ENCODE data around the gene PKD1L1. TPM values are rescaled to one million over a fixed set of nuclear protein-coding genes. Genes with fewer than 3 reads are reported as not detected.
A peak's percentile ranks its signal among the peaks of the same experiment; 100 is the strongest.

The PKD1L1 gene
- total RNA-seq, 1 experiment from 2014 or later: 0.17 TPM

GRCh38 chr7:47763063-47763974 is 184.9 kb downstream of the PKD1L1 start:
- ChIA-PET CTCF (no interaction called here), RAD21 (ENCODE audit: low non-redundant PET in 1 of 2, low total read pairs in 2 of 2, uncharacterized antibody in 2 of 2, unreplicated experiment in 2 of 2) (no interaction called here), POLR2A (no interaction called here)
- ATAC-seq: peak; percentile 71
- no peaks in the 10 kb centered on the region for H3K36me3 ChIP-seq (ENCODE audit: control insufficient read depth in 1 of 2, insufficient read depth in 2 of 2, low read length in 2 of 2)
- H3K9me3 ChIP-seq (ENCODE audit: control insufficient read depth in 1 of 2, insufficient read depth in 1 of 2, low read depth in 1 of 2, low read length in 2 of 2): no peaks in the 10 kb centered on the region
- H3K9me2 ChIP-seq (ENCODE audit: insufficient read depth): no peaks in the 10 kb centered on the region
- H3K4me3 ChIP-seq (replicated peaks in 1 of 2; ENCODE audit: low read depth in 1 of 2, low read length in 2 of 2): no peak overlapping the region
- intact Hi-C loops (cut with micrococcal nuclease): no loop called here
- peak overlapping the region; percentile 41 for H3K4me2 ChIP-seq (ENCODE audit: low read length)
- BruUV-seq (replicated peaks): no TSS peak
- DNase-seq (ENCODE audit: low read depth, low spot score): no peak
- H3K79me2 ChIP-seq (ENCODE audit: insufficient read depth, low read length): no peaks in the 10 kb centered on the region
- no peaks in the 10 kb centered on the region for H3K27me3 ChIP-seq (ENCODE audit: insufficient read depth, low read length)
- peak overlapping the region; percentile 24 for H3K27ac ChIP-seq (ENCODE audit: low read depth, low read length)
- H3K9ac ChIP-seq (ENCODE audit: low read length): no peak overlapping the region
- H4K20me1 ChIP-seq (ENCODE audit: insufficient read depth): no peaks in the 10 kb centered on the region
- TF ChIP-seq ZFX (IDR thresholded peaks at IDR 0.05) (peak; percentile 25; the same call in 1 of the 2 replicates), SIN3A (IDR thresholded peaks at IDR 0.05; ENCODE audit: low read depth) (no peak), FOSL1 (IDR thresholded peaks at IDR 0.05; ENCODE audit: low read depth) (peak; percentile 34; the same call in 1 of the 2 replicates)
- TF ChIP-seq, protein P1, sequence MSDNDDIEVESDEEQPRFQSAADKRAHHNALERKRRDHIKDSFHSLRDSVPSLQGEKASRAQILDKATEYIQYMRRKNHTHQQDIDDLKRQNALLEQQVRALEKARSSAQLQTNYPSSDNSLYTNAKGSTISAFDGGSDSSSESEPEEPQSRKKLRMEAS (IDR thresholded peaks at IDR 0.05): no peak
- H2AFZ ChIP-seq (ENCODE audit: low read depth, low read length, poor library complexity, severe bottlenecking): peak overlapping the region; percentile 44
- H3K4me1 ChIP-seq (ENCODE audit: control insufficient read depth in 1 of 2, insufficient read depth in 2 of 2, low read length in 2 of 2): peaks cover 5 to 11% of the 10 kb centered on the region in 2 experiments; a peak in 3 of 4 replicates

DNA sequence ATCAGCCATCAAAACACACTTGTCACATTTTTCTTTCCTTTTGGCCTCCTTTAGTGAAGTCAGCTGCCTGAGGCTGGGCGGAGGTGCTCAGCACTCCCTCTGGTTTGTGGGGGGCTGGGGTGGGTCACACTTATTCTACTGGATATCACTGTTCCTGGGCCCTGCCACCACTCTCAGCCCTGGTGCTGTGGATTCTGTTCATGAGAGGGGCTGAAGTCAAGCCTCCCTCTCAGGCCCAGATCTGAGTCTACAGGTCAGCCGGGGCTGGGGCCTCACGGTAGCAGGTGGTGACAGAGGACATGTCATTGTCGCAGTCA is 185.6 kb downstream of the PKD1L1 start:
- H3K9me2 ChIP-seq (ENCODE audit: insufficient read depth): no peaks in the 10 kb centered on the region
- H3K4me2 ChIP-seq (ENCODE audit: low read length): no peak overlapping the region; the same call in 1 of the 2 replicates
- intact Hi-C loops (cut with micrococcal nuclease): no loop called here
- ChIA-PET RAD21 (ENCODE audit: low non-redundant PET in 1 of 2, low total read pairs in 2 of 2, uncharacterized antibody in 2 of 2, unreplicated experiment in 2 of 2) (no interaction called here), POLR2A (no interaction called here), CTCF (no interaction called here)
- H3K27ac ChIP-seq (ENCODE audit: low read depth, low read length): peak overlapping the region; percentile 24; the same call in 1 of the 2 replicates
- H4K20me1 ChIP-seq (ENCODE audit: insufficient read depth): no peaks in the 10 kb centered on the region
- no peak overlapping the region for H3K9ac ChIP-seq (ENCODE audit: low read length)
- no peak overlapping the region for H2AFZ ChIP-seq (ENCODE audit: low read depth, low read length, poor library complexity, severe bottlenecking)
- no peak overlapping the region for H3K4me3 ChIP-seq (replicated peaks in 1 of 2; ENCODE audit: low read depth in 1 of 2, low read length in 2 of 2)
- no peak for TF ChIP-seq SRF (IDR thresholded peaks at IDR 0.05; ENCODE audit: low read depth)
- TF ChIP-seq FOSL1 (IDR thresholded peaks at IDR 0.05; ENCODE audit: low read depth): no peak
- no peak for TF ChIP-seq TCF7L2 (IDR thresholded peaks at IDR 0.05; ENCODE audit: borderline replicate concordance, extremely low read depth, insufficient read depth, insufficient read length)
- TF ChIP-seq RAD21 (IDR thresholded peaks at IDR 0.05; ENCODE audit: low read depth): no peak
- TF ChIP-seq EGR1 (IDR thresholded peaks at IDR 0.05; ENCODE audit: low read depth): no peak
- no peak for TF ChIP-seq ELF1 (IDR thresholded peaks at IDR 0.05; ENCODE audit: borderline replicate concordance, low read depth)
- TF ChIP-seq ZFX (IDR thresholded peaks at IDR 0.05): no peak
- no peak for TF ChIP-seq ZBTB33 (IDR thresholded peaks at IDR 0.05; ENCODE audit: extremely low read depth, insufficient replicate concordance, low read length)
- TF ChIP-seq SP1 (IDR thresholded peaks at IDR 0.05; ENCODE audit: low read depth): no peak
- TF ChIP-seq POLR2AphosphoS5 (IDR thresholded peaks at IDR 0.05; ENCODE audit: low read depth, low read length): no peak
- TF ChIP-seq CBX3 (IDR thresholded peaks at IDR 0.05; ENCODE audit: low read depth): no peak
- TF ChIP-seq, protein P1 (IDR thresholded peaks at IDR 0.05): no peak
- TF ChIP-seq CEBPB (IDR thresholded peaks at IDR 0.05; ENCODE audit: low read depth): no peak
- no peak for TF ChIP-seq JUND (IDR thresholded peaks at IDR 0.05)
- no peak; the same call in 1 of the 2 replicates for ATAC-seq
- BruUV-seq (replicated peaks): no TSS peak
- H3K4me1 ChIP-seq (ENCODE audit: control insufficient read depth in 1 of 2, insufficient read depth in 2 of 2, low read length in 2 of 2): peaks cover 7 to 11% of the 10 kb centered on the region in 2 experiments; a peak in 3 of 4 replicates
- H3K9me3 ChIP-seq (ENCODE audit: control insufficient read depth in 1 of 2, insufficient read depth in 1 of 2, low read depth in 1 of 2, low read length in 2 of 2): no peaks in the 10 kb centered on the region
- H3K36me3 ChIP-seq (ENCODE audit: control insufficient read depth in 1 of 2, insufficient read depth in 2 of 2, low read length in 2 of 2): no peaks in the 10 kb centered on the region
- DNase-seq (ENCODE audit: low read depth, low spot score): no peak
- no peaks in the 10 kb centered on the region for H3K79me2 ChIP-seq (ENCODE audit: insufficient read depth, low read length)
- no peaks in the 10 kb centered on the region for H3K27me3 ChIP-seq (ENCODE audit: insufficient read depth, low read length)

Measured in HCT116 (cell line).